ENCODE results near the gene THRB.

Gene THRB

GRCh38 chr3:24494618-24495325 lies at the start of gene THRB:
THRB (minus strand) TSS chr3:24494850.
- DNase-seq, result peak; percentile 75

- DNase-seq, result no peak
Measured at GRCh38 chr3:24541935-24542334, 47.3 kb upstream of the THRB start.

- DNase-seq, result no peak
Measured at GRCh38 chr3:24540821-24541220, 46.2 kb upstream of the THRB start.

- no peak for DNase-seq
Measured at GRCh38 chr3:24539699-24540098, 45.0 kb upstream of the THRB start.

- DNase-seq, result no peak
Measured at GRCh38 chr3:24538891-24539290, 44.2 kb upstream of the THRB start.

- no peak for DNase-seq
Measured at GRCh38 chr3:24533561-24534193, 39.0 kb upstream of the THRB start.

GRCh38 chr3:24530471-24530870 lies 35.8 kb upstream of the THRB start:
- no peak for DNase-seq

GRCh38 chr3:24529210-24529609 lies 34.6 kb upstream of the THRB start:
- no peak for DNase-seq

- DNase-seq, result no peak
Measured at GRCh38 chr3:24526640-24527212, 32.1 kb upstream of the THRB start.

- no peak for DNase-seq
Measured at GRCh38 chr3:24525557-24525956, 30.9 kb upstream of the THRB start.

- DNase-seq, result no peak
Measured at GRCh38 chr3:24525022-24525421, 30.4 kb upstream of the THRB start.

GRCh38 chr3:24523988-24524727 lies 29.5 kb upstream of the THRB start:
- DNase-seq, result no peak

GRCh38 chr3:24523215-24523614 lies 28.6 kb upstream of the THRB start:
- no peak for DNase-seq

GRCh38 chr3:24522146-24522579 lies 27.5 kb upstream of the THRB start:
- peak; percentile 28 for DNase-seq

- peak; percentile 66 for DNase-seq
Measured at GRCh38 chr3:24521420-24522145, 26.9 kb upstream of the THRB start.

GRCh38 chr3:24520976-24521419 lies 26.3 kb upstream of the THRB start:
- DNase-seq, result no peak

GRCh38 chr3:24520101-24520495 lies 25.4 kb upstream of the THRB start:
- DNase-seq, result no peak

- DNase-seq, result peak; percentile 33
Measured at GRCh38 chr3:24519368-24520100, 24.9 kb upstream of the THRB start.

- DNase-seq, result no peak
Measured at GRCh38 chr3:24518990-24519367, 24.3 kb upstream of the THRB start.

GRCh38 chr3:24514119-24514518 lies 19.5 kb upstream of the THRB start:
- DNase-seq, result no peak

GRCh38 chr3:24513463-24513862 lies 18.8 kb upstream of the THRB start:
- no peak for DNase-seq

- DNase-seq, result no peak
Measured at GRCh38 chr3:24512564-24513197, 18.0 kb upstream of the THRB start.
